GM12878 (cell line): ENCODE data around the gene PSMB7. TPM values are rescaled to one million over a fixed set of nuclear protein-coding genes. Genes with fewer than 3 reads are reported as not detected.

Experiments
- ATAC-seq: fragments of 200-7000 bp; cut with Tn5 transposase; 3 replicates; pipeline ENCODE4 v1.9.1; 2020; ENCODE audit warnings: mild to moderate bottlenecking, moderate library complexity
- BruUV-seq: library from RNA; stranded (reverse); fragments of 400-500 nt; replicated peaks from 2 replicates; lab custom pipeline; 2021; lab: Mats Ljungman, UMichigan
- CTCF ChIA-PET: fragments of 300-600 bp; sonication (Branson Sonifier 250); formaldehyde crosslinking; extraction: SDS; loops from one replicate; lab custom pipeline; 2021; ENCODE audit warnings: inconsistent platforms; lab: Yijun Ruan, JAX
- POLR2A ChIA-PET: fragments of 350-600 bp; formaldehyde crosslinking; extraction: SDS; loops from one replicate; lab custom pipeline; 2021; ENCODE audit warnings: inconsistent platforms; lab: Charles Lee
- RAD21 ChIA-PET: fragments of 300-600 bp; sonication (Branson Sonifier 250); formaldehyde crosslinking; loops from one replicate; lab custom pipeline; 2023; ENCODE audit warnings: antibody characterized with exemption; ENCODE audit not compliant: unreplicated experiment; lab: Charles Lee
- SMC1A ChIA-PET: fragments of 300-600 bp; sonication (Branson Sonifier 250); formaldehyde crosslinking; loops from one replicate; lab custom pipeline; 2023; ENCODE audit not compliant: unreplicated experiment, uncharacterized antibody; lab: Charles Lee
- DNase-seq: peaks from one replicate; pipeline ENCODE4 v3.0.0-alpha.2; 2011; ENCODE audit warnings: low read depth, low spot score
- FAIRE-seq: peaks from 3 replicates; lab custom pipeline; 2011; peaks lifted over from hg19 to GRCh38; lab: Jason Lieb, UNC
- H2AFZ ChIP-seq: 2 replicates; pipeline ENCODE4 v1.6.0; 2011; ENCODE audit warnings: low read depth, low read length, control low read depth; ENCODE audit not compliant: control insufficient read depth
- H3K27ac ChIP-seq: 2 replicates; pipeline ENCODE4 v1.5.1; 2011; ENCODE audit warnings: control low read depth; ENCODE audit not compliant: control insufficient read depth, insufficient read depth
- H3K27me3 ChIP-seq, 2 experiments: replicated peaks in 1 of 2; 2 replicates each; pipeline versions ENCODE4 v1.6.0 to v1.6.1; 2011; ENCODE audit warnings: low read length in 1 of 2; ENCODE audit not compliant: control insufficient read depth in 2 of 2, insufficient read depth in 2 of 2
- H3K36me3 ChIP-seq, 2 experiments: 2 replicates each; pipeline ENCODE4 v1.5.1; 2011; ENCODE audit warnings: low read length in 1 of 2; ENCODE audit not compliant: control insufficient read depth in 2 of 2, insufficient read depth in 2 of 2
- H3K4me1 ChIP-seq: 2 replicates; pipeline ENCODE4 v1.6.1; 2011; ENCODE audit warnings: mild to moderate bottlenecking, low read length, moderate library complexity, mixed read lengths; ENCODE audit not compliant: control insufficient read depth, insufficient read depth
- H3K4me2 ChIP-seq: 2 replicates; pipeline ENCODE4 v1.6.0; 2011; ENCODE audit warnings: control low read depth; ENCODE audit not compliant: control insufficient read depth, insufficient read depth
- H3K4me3 ChIP-seq: fragments of 200-600 bp; sonication (generic); 2 replicates; pipeline ENCODE4 v1.5.1; 2016
- H3K79me2 ChIP-seq: 2 replicates; pipeline ENCODE4 v1.6.0; 2011; ENCODE audit warnings: low read length; ENCODE audit not compliant: control insufficient read depth, insufficient read depth
- H3K9ac ChIP-seq: 2 replicates; pipeline ENCODE4 v1.8.0; 2011; ENCODE audit warnings: low read length, control low read depth, mixed read lengths; ENCODE audit not compliant: control insufficient read depth, insufficient read depth
- H3K9me3 ChIP-seq: replicated peaks from 3 replicates; pipeline ENCODE4 v1.5.1; 2011; ENCODE audit warnings: mild to moderate bottlenecking, low read length; ENCODE audit not compliant: control insufficient read depth, insufficient read depth
- H4K20me1 ChIP-seq: 2 replicates; pipeline ENCODE4 v1.6.0; 2011; ENCODE audit not compliant: control insufficient read depth, insufficient read depth
- BHLHE40 ChIP-seq, 2 experiments: fragments of 450-650 bp in 1 of 2; IDR thresholded peaks; 2 replicates each; pipeline ENCODE4 v1.6.1; 2011 to 2017; ENCODE audit warnings: low read depth in 2 of 2, borderline replicate concordance in 1 of 2, improper control_type of control experiment in 1 of 2, low read length in 1 of 2, mild to moderate bottlenecking in 1 of 2
- CHD1 ChIP-seq: IDR thresholded peaks from 2 replicates; pipeline ENCODE4 v1.6.1; 2012; ENCODE audit warnings: low read depth, low read length, improper control_type of control experiment
- EED ChIP-seq: sonication (generic); IDR thresholded peaks from 2 replicates; pipeline ENCODE4 v1.6.1; 2016; ENCODE audit warnings: antibody characterized with exemption, low read depth
- FOS ChIP-seq: IDR thresholded peaks from 3 replicates; pipeline ENCODE4 v1.6.1; 2011; ENCODE audit warnings: borderline replicate concordance; ENCODE audit not compliant: insufficient read length; ENCODE audit errors: extremely low read depth
- KAT2A ChIP-seq: conservative IDR thresholded peaks from 2 replicates; pipeline ENCODE4 v1.6.1; 2011; ENCODE audit warnings: low read depth, low read length; ENCODE audit not compliant: control insufficient read depth
- NFYA ChIP-seq: IDR thresholded peaks from 2 replicates; pipeline ENCODE4 v1.6.1; 2011; ENCODE audit warnings: low read depth, mild to moderate bottlenecking, low read length, improper control_type of control experiment, borderline replicate concordance
- POU2F2 ChIP-seq: IDR thresholded peaks from 3 replicates; pipeline ENCODE4 v1.6.1; 2011; ENCODE audit warnings: low read depth, mild to moderate bottlenecking, low read length, borderline replicate concordance
- RBBP5 ChIP-seq: fragments of 200-600 bp; sonication (generic); conservative IDR thresholded peaks from 2 replicates; pipeline ENCODE4 v1.6.1; 2016
- SMC3 ChIP-seq: IDR thresholded peaks from 2 replicates; pipeline ENCODE4 v1.6.1; 2011; ENCODE audit warnings: low read length, improper control_type of control experiment, borderline replicate concordance
- SUZ12 ChIP-seq: fragments of 200-600 bp; sonication (generic); IDR thresholded peaks from one replicate; pipeline ENCODE4 v1.6.1; 2018; ENCODE audit warnings: antibody characterized with exemption, mild to moderate bottlenecking; ENCODE audit not compliant: unreplicated experiment
- YY1 ChIP-seq: IDR thresholded peaks from 2 replicates; pipeline ENCODE4 v1.6.1; 2011; ENCODE audit warnings: low read depth, mild to moderate bottlenecking, low read length
- WGBS: methylation state at CpG from one replicate; pipeline ENCODE4 v1.1.6; 2016; ENCODE audit warnings: low lambda C conversion rate; ENCODE audit not compliant: insufficient replicate concordance, insufficient coverage; ENCODE audit errors: missing lambda C conversion rate; 5-methylcytosine and 5-hydroxymethylcytosine counted together
- in situ Hi-C: fragments of 300-500 bp; cut with MboI; formaldehyde crosslinking; loops from 9 replicates; pipeline ENCODE4 v1.14.3; 2018; ENCODE audit warnings: mixed read lengths
- intact Hi-C: fragments of 100-400 bp; cut with micrococcal nuclease; formaldehyde crosslinking; loops from one replicate; pipeline ENCODE4 v1.14.2; 2022; ENCODE audit not compliant: unreplicated experiment
- polyA plus RNA-seq, 11 experiments: library from polyadenylated mRNA; depleted of rRNA in 4 of 11; unstranded in 6 of 11; stranded (reverse) in 5 of 11; fragments of >200 nt; fragmentation: Nextera tagmentation in 4 of 11; fragmentation: Illumina TruSeq in 1 of 11; extraction: Ambion mirVana in 4 of 11; extraction: Trizol in 1 of 11; gene quantifications; 1 replicate in 1 of 11; 2 replicates in 10 of 11; pipeline versions ENCODE4 v1.2.1 to v1.2.3, GENCODE V29; 2011 to 2016; ENCODE audit warnings: inconsistent platforms in 2 of 11, missing spikeins in 2 of 11, low read depth in 1 of 11
- total RNA-seq, 4 experiments: library from RNA; depleted of rRNA in 3 of 4; stranded (reverse); fragments of >200 nt in 3 of 4; fragmentation: Illumina TruSeq in 1 of 4; extraction: Trizol in 1 of 4; gene quantifications; 2 replicates each; pipeline versions ENCODE4 v1.2.1 to v1.2.3, GENCODE V29; 2013 to 2021
- TF ChIP-seq, protein P1 (sequence below): fragments of 450-650 bp; conservative IDR thresholded peaks from 2 replicates; pipeline ENCODE4 v1.6.1; 2017; ENCODE audit warnings: mild to moderate bottlenecking, moderate library complexity
- TF ChIP-seq, protein P2 (sequence below): fragments of 450-650 bp; IDR thresholded peaks from 2 replicates; pipeline ENCODE4 v1.6.1; 2017; ENCODE audit warnings: borderline replicate concordance

Gene PSMB7
- total and polyA plus RNA-seq, 10 of the 15 experiments (the other 5 are each of a cell fraction or from before 2014, with no cell fraction given): 174 to 564 (median 268) TPM

DNA sequence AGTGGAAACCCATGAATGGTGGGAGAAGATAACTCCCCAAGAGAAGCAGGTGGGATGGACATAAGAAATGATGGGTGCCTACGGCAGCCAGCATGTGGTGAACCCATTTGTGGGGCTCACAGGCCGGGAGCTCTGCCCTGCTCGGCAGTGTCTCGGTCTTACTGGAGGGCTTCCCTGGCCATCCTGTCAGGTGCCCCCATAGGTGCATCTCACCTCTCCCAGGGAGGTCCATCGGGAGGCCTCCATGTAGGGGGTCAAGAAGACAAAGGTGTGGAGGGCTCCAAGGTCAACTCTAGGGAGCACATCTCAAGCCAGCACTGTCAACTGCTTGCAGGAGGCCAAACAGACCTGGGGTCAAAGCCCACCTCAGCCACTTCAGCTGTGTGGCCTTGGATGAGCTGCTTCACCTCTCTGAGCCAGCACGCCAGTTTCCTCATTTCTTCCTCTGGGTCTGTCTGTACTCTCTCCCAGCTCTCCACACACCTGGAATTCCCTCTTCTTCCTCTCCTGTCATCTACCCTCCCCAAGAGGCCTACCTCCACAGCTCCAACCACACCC is 24.5 kb upstream of the PSMB7 start:
- Histone ChIP-seq H3K9me3 (peaks cover 7% of the 10 kb centered on the region; the same call in 1 of the 3 replicates), H2AFZ (no peak overlapping the region), H3K4me2 (no peak overlapping the region), H3K4me3 (no peak overlapping the region), H3K27ac (no peak overlapping the region), H3K4me1 (peaks cover 9% of the 10 kb centered on the region), H4K20me1 (no peaks in the 10 kb centered on the region), H3K9ac (no peak overlapping the region), H3K27me3 (no peaks in the 10 kb centered on the region), H3K36me3 (no peaks in the 10 kb centered on the region), H3K79me2 (no peaks in the 10 kb centered on the region)
- BruUV-seq: no TSS peak
- ChIA-PET CTCF (interaction anchor here (1.3 kb wide), 1 partner anchor 20 kb away, joined by 4 read pairs; no protein-coding TSS in a partner anchor), RAD21 (interaction anchor here (0.6 kb wide), 1 partner anchor 21 kb away, joined by 3 read pairs; no protein-coding TSS in a partner anchor), POLR2A (no interaction called here), SMC1A (no interaction called here)
- no peak for FAIRE-seq
- in situ Hi-C loops (no loop called here), intact Hi-C loops (no loop called here)
- TF ChIP-seq, protein P1, sequence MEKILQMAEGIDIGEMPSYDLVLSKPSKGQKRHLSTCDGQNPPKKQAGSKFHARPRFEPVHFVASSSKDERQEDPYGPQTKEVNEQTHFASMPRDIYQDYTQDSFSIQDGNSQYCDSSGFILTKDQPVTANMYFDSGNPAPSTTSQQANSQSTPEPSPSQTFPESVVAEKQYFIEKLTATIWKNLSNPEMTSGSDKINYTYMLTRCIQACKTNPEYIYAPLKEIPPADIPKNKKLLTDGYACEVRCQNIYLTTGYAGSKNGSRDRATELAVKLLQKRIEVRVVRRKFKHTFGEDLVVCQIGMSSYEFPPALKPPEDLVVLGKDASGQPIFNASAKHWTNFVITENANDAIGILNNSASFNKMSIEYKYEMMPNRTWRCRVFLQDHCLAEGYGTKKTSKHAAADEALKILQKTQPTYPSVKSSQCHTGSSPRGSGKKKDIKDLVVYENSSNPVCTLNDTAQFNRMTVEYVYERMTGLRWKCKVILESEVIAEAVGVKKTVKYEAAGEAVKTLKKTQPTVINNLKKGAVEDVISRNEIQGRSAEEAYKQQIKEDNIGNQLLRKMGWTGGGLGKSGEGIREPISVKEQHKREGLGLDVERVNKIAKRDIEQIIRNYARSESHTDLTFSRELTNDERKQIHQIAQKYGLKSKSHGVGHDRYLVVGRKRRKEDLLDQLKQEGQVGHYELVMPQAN: no peak
- no peak for TF ChIP-seq CHD1
- TF ChIP-seq SMC3: no peak
- TF ChIP-seq, protein P2, sequence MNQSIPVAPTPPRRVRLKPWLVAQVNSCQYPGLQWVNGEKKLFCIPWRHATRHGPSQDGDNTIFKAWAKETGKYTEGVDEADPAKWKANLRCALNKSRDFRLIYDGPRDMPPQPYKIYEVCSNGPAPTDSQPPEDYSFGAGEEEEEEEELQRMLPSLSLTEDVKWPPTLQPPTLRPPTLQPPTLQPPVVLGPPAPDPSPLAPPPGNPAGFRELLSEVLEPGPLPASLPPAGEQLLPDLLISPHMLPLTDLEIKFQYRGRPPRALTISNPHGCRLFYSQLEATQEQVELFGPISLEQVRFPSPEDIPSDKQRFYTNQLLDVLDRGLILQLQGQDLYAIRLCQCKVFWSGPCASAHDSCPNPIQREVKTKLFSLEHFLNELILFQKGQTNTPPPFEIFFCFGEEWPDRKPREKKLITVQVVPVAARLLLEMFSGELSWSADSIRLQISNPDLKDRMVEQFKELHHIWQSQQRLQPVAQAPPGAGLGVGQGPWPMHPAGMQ: no peak
- no peak for TF ChIP-seq EED
- TF ChIP-seq KAT2A: no peak
- no peak for TF ChIP-seq BHLHE40 (IDR thresholded peaks at IDR 0.05; ENCODE audit: borderline replicate concordance in 1 of 2, low read depth in 2 of 2, low read length in 1 of 2)
- no peak for TF ChIP-seq SUZ12
- no peak for TF ChIP-seq YY1
- TF ChIP-seq FOS: no peak
- TF ChIP-seq RBBP5: no peak
- no peak for TF ChIP-seq NFYA
- TF ChIP-seq POU2F2: no peak
- ATAC-seq: no peak
- DNase-seq: no peak
- WGBS: 40% methylated on average over 6 of the region's 6 CpGs
